Measurements from ENCODE around the gene SPTLC1. TPM values are rescaled to one million over a fixed set of nuclear protein-coding genes. Genes with fewer than 3 reads are reported as not detected.
"Not testable (repeated sequence)": the region's sequence is repeated elsewhere in the genome, so short reads cannot be mapped to it uniquely, and the experiment has no call there.

SPTLC1 gene
- polyA plus RNA-seq, 1 donor = 104 TPM

DNA sequence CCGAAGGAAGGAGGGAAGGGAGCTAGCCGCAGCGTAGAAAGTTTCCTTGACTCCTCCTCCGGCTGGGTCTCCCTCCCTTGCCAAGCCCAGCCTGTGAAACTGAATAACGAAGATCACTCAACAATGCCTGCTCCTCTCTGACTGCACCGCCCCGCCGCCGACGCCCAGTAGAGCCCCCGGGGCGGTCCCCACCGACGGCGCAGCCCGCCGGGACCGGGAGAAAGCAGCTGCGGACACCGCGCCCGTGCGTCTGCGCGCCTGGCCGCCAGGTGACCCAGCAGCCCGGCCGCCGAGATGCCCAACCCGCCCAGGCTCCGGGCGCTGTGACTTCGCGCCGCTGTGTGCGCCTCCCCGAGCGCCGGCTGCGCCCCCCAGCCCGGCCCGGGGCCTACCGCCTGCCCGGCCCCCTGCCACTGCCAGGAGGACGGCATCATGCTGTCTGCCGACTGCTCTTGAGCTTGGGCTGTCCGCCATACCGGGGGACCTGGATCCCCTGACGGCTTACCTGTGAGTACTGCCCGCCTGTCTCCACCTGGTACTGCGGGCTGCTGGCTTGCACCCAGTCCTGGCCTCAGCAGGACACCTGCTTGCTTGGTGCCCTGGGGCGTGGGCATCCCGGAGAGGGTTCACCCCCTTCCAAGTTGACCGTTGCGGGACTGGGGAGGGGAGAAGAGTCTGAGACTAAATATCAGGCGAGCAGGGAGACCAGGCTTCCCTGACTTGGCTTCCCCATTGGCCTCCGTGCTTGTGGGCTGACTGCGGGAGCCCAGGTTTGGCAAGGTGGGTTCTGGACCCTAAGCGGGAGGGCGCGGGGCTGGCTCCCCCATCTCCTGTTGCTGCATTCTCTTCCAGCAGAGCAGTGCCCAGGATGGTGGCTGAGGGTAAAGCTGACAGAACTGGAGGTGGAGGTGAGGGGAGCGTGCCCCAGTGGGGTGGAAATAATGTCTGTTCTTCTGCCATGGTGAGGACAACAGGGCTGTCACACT lies 26.2 kb upstream of the SPTLC1 start:
- DNase-seq = peak; percentile 37

- DNase-seq = no peak
Observed at GRCh38 chr9:92140754-92141143, 25.5 kb upstream of the SPTLC1 start.

DNA sequence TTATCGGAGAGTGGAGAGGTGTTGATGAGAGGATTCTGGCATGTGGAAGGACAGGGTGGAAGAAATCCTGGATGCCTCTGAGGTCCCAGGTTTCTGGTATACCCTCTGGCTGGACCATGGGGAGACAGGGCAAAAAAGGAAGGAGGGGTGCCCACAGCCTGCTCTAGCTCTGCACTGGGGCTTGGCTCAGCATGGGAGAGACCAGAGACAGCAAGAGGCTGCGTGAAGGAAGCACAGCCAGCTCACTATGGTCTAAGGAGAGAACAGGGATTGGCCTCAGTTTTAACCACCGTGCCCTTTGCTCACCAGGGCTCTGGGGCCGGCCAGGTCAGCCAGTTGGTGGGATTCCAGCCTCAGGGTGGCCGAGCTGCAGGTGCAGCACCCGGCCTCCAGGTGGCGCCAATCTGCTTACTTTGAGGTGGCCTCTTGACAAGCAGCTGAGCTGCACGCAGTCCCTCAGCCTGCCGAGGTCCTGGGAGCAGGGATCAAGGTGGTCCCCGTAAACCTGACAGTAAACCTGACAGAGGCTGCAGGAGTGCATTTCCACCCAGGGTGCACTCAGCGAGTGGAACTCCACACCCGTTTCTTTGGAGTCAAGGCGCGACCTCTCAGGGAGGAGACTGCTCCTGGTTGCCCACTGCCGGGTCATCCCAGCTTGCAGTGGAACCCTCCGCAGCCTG lies 25.0 kb upstream of the SPTLC1 start:
- peak; percentile 66 for DNase-seq

DNA sequence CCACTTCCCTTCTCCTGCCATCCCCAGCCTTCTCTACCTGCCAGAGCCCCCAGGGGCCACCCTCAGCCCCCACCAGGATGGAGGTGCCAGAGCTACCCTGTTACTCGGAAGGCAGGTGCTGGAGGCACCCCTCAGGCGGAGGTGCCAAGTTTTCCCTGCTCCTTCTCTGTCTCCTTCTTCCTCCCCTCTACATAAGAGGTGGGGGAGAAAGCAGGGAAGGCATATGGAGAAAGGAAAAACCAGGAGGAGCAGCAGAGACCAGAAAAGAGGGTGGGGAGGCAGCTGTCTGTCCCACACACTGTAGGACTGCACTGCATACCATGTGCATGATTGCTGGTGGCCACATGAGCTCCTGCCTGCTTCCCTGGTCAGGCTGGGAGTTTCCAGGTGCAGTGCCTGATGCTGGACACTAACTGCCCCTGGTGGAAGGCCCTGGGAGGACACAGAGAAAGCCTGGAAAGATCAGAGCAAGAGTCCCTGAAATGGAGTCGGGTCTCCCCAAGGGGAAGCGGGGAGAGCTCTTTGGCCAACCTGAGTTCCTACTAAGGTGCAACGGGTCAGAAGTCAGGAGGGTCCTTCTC lies 23.8 kb upstream of the SPTLC1 start:
- not testable (repeated sequence) for DNase-seq

DNA sequence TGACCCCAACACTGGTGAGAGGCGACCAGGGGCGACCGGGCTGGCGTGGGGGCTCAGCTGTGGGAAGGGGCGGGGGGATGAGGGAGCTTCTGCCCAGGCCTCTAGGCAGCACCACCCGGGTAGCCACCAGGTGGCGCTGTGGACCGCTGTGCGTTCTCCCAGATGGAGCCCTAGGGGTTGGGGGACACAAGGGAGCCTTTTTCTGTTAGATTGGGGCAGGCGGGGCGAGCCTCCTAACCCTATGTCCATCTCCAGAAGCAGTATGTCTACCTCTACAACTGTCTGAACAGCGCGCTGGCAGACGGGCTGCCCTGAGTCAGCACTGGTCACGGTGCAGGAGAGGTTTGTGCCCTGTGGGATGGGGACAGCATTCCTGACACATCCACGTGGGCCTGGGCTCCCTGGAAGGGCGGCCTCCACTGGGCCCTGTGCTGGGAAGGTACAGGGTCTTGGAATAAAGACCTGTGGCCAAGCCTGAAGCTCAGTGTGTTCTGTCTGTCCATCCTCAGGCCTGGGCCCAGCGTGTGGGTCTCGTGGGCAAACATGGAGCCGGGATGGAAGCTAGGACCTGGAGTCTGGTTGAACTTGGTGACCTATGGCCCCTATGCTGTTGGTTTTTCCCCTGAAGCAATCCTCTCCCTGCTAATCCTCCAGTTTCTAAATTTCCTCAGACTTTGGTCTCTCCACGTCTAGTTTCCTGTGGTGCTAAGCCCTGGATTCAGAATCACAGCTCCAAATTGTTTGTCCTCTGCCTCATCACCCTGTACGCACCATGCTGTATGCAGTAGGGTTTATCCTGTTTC lies 23.1 kb upstream of the SPTLC1 start:
- no peak for DNase-seq

GRCh38 chr9:92136184-92136858 lies 21.1 kb upstream of the SPTLC1 start:
- DNase-seq = no peak

- no peak for DNase-seq
Observed at GRCh38 chr9:92135576-92135975, 20.4 kb upstream of the SPTLC1 start.

GRCh38 chr9:92133949-92134604 lies 18.9 kb upstream of the SPTLC1 start:
- peak; percentile 77 for DNase-seq

GRCh38 chr9:92132913-92133312 lies 17.7 kb upstream of the SPTLC1 start:
- DNase-seq = not testable (repeated sequence)

DNA sequence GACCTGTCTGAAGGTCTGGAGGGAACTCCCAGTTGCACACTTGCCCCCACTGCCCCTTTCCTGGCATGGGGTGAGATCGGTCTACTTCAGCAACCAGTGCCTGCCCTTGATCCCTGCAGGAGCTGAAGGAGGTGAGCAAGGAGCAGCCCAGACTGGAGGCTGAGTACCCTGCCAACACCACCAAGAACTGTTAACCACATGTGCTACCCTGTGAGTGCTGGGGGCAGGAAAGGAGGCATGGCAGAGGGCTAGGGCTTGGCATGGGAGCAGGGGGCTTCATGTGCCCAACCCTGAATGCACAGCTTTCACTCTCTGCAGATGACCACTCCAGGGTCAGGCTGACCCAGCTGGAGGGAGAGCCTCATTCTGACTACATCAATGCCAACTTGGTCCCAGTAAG lies 17.3 kb upstream of the SPTLC1 start:
- no peak for DNase-seq

- DNase-seq = no peak
Observed at GRCh38 chr9:92122800-92123199, 7.6 kb upstream of the SPTLC1 start.

- DNase-seq = no peak
Observed at GRCh38 chr9:92122061-92122460, 6.8 kb upstream of the SPTLC1 start.

- no peak for DNase-seq
Observed at GRCh38 chr9:92121265-92121664, 6.1 kb upstream of the SPTLC1 start.

DNA sequence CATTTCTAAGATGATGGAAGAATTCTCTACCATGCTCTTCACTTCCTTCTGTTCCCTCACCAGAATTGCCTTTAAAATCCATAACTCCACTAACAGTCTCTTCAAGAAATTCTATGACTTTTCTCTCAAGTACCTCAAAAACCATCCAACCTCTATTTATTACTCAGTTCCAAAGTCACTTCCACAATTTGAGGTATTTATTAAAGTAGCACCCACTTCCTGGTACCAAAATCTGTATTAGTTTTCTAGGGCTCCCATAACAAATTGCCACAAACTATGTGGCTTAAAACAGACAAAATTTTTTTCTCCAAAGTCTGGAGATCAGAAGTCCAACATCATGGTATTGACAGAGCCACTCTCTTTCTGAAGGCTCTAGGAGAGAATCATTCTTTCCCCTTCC lies 4.9 kb upstream of the SPTLC1 start:
- no peak for DNase-seq

DNA sequence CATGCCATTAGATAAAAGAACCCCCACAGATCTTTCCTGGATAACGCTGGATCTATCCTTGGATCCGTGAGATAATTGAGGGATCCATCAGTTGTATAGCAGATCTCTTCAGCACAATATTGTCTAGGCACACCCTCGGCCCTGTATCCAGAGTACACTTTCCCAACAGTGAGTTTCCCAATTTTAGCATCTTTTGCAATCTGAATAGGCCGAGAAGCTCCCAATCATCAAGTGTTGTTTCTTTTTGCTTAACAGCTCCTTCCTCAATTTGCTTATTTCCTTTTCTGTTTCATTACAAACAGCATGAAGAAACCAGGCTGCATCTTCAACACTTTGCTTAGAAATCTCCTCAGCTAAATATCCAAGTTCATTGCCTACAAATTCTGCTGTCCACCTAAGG lies 4.4 kb upstream of the SPTLC1 start:
- DNase-seq = no peak

DNA sequence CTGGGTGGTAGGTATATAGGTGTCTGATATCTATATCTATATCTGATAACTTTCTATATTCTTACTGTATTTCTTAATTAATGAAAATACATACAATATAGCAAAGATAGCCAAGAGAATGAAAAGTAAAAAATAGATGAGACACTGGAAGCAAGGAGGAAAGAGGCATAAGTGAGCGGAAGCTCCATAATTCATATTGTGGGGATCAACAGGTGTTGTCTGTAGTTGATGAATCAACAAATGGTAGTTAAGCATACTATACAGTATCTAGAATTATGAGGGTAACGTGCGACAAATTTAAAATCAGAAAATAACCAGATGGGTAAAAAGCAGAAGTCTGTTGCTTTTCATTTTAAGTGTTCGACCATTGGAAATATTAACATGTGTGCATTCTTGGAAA lies 7.1 kb downstream of the SPTLC1 start:
- DNase-seq = no peak

GRCh38 chr9:92105446-92106225 lies 9.6 kb downstream of the SPTLC1 start:
- not testable (repeated sequence) for DNase-seq

DNA sequence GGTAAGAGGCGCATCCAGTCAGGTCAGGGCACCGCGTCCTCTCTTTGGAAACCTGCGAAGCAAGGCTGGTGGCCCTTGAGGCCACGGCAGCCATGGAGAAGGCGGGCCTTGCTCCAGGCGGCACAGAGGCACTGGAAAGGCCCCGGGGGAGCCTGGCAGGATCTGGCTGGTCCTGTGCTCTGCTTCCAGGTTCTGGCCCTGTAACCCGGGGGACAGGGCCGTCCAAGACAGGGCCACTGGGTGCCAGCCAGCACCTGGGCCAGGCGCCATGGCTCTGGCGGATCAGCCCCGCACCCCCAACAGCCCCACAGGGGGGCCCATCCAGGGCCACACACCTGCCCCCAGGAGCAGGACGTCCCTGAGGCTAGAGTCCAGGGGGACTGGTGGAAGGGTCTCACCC lies 11.6 kb downstream of the SPTLC1 start:
- not testable (repeated sequence) for DNase-seq

DNA sequence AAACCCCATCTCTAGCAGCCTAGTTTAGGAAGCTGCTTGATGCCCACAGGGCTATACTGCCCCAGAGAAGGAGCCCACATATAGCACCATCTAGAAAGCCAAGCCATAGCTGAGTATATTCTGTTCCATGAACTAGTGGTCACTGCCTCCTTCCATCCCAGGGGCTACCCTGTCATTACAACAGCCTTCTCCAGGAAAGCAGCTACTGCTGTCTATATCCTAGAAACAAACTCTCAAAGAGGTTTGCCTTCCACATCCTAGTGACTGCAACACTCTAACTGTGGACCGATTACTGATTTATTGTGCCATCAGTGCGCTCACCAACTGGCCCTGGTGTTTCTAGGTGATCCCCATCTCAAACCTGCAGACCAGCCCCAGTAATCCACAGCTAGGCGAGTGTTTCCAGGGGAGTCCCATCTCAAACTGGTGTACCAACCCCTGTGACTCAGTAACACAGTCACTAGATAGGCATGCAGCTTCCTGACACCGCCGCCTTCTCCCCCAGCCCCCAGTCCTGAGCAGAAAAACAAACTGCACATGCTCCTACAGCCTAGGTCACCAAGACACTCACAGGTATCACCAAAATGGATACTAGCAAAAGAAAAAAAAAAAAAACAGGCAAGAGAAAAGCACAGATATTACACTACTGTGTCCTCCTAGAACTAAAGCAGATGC lies 14.8 kb downstream of the SPTLC1 start:
- DNase-seq = no peak

DNA sequence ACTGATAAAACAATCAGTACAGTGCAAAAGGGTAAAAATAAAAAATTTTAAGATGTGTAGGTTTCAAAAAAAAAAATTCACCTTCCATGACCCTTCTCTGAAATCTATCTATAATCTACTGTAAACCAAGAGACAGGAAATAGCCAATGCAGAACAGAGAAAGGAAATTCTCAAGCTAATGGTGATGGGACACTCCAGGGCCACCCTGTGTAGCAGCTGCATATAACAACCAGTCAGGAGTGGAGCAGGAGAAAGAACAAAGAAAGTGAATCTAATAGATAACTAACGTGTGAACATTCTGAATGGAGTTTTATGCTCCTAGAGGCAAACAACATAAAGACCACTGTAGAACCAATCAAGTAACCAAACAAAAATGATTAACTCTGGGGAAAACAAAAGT lies 16.6 kb downstream of the SPTLC1 start:
- no peak for DNase-seq
